Measurements from ENCODE around the gene PDIK1L. TPM values are rescaled to one million over a fixed set of nuclear protein-coding genes. Genes with fewer than 3 reads are reported as not detected.

Gene PDIK1L
- polyA plus RNA-seq, 1 donor from 2014 or later: 44.9 TPM

DNA sequence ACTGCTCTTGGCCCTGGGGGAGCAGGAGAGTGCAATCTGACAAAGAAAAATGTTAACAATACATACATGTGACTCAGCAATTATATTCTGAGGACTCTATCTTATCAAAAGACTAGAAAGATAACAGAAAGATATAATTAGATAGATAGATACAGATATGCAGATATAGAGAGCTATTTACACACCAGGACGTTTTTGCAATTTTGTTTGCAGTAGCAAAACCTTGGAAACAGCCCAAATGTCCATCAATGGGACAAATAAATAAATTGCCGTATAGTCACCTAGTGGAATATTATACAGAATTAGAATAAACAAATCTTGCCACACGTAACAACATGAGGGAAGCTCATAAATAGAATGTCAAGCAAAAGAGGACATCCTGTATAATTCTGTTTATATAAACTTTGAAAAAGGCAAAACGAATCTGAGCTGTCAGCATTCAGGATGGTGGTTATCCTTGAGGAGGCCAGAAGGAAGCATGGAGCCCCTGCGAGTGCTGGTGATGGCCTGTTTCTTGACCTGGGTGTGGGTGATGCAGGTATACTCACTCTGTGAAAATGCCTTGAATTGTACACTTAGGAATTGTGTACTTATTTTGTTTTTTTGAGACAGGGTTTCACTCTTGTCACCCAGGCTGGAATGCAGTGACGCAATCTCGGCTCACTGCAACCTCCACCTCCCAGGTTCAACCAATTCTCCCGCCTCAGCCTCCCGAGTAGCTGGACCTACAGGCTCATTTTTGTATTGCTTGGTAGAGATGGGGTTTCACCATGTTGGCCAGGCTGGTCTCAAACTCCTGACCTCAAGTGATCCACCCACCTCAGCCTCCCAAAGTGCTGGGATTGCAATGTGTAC lies 31.4 kb upstream of the PDIK1L start:
- Histone ChIP-seq H3K79me2 (replicated peaks; ENCODE audit: insufficient read depth, low read length) (no peaks in the 10 kb centered on the region), H3K9ac (ENCODE audit: low read length) (no peak overlapping the region), H3K4me3 (ENCODE audit: low read length) (no peak overlapping the region), H3K27me3 (ENCODE audit: insufficient read depth, low read depth, low read length) (no peaks in the 10 kb centered on the region), H2AFZ (ENCODE audit: low read depth, low read length) (no peak overlapping the region), H3K27ac (ENCODE audit: low read length) (no peak overlapping the region), H3F3A (ENCODE audit: insufficient read depth, low read length, poor library complexity, severe bottlenecking) (no peaks in the 10 kb centered on the region), H3K9me2 (ENCODE audit: insufficient read depth, low read length) (no peaks in the 10 kb centered on the region), H3K4me2 (ENCODE audit: low read length) (no peak overlapping the region), H3K36me3 (ENCODE audit: insufficient read depth, low read length) (no peaks in the 10 kb centered on the region), H4K20me1 (ENCODE audit: insufficient read depth) (no peaks in the 10 kb centered on the region), H3K9me3 (ENCODE audit: low read length) (no peaks in the 10 kb centered on the region)
- TF ChIP-seq SMC3 (conservative IDR thresholded peaks at IDR 0.05; ENCODE audit: poor library complexity) (no peak), EP300 (conservative IDR thresholded peaks at IDR 0.05; ENCODE audit: poor library complexity, severe bottlenecking) (no peak), EZH2 (IDR thresholded peaks at IDR 0.05; ENCODE audit: borderline replicate concordance, insufficient read depth, low read length, poor library complexity, severe bottlenecking) (no peak), POLR2AphosphoS5 (IDR thresholded peaks at IDR 0.05) (no peak), CTCF (IDR thresholded peaks at IDR 0.05; ENCODE audit: poor library complexity, severe bottlenecking) (no peak), RAD21 (conservative IDR thresholded peaks at IDR 0.05) (no peak), MXI1 (conservative IDR thresholded peaks at IDR 0.05; ENCODE audit: poor library complexity, severe bottlenecking) (no peak), TAF1 (IDR thresholded peaks at IDR 0.05; ENCODE audit: low read depth) (no peak)
- TF ChIP-seq, protein P1, sequence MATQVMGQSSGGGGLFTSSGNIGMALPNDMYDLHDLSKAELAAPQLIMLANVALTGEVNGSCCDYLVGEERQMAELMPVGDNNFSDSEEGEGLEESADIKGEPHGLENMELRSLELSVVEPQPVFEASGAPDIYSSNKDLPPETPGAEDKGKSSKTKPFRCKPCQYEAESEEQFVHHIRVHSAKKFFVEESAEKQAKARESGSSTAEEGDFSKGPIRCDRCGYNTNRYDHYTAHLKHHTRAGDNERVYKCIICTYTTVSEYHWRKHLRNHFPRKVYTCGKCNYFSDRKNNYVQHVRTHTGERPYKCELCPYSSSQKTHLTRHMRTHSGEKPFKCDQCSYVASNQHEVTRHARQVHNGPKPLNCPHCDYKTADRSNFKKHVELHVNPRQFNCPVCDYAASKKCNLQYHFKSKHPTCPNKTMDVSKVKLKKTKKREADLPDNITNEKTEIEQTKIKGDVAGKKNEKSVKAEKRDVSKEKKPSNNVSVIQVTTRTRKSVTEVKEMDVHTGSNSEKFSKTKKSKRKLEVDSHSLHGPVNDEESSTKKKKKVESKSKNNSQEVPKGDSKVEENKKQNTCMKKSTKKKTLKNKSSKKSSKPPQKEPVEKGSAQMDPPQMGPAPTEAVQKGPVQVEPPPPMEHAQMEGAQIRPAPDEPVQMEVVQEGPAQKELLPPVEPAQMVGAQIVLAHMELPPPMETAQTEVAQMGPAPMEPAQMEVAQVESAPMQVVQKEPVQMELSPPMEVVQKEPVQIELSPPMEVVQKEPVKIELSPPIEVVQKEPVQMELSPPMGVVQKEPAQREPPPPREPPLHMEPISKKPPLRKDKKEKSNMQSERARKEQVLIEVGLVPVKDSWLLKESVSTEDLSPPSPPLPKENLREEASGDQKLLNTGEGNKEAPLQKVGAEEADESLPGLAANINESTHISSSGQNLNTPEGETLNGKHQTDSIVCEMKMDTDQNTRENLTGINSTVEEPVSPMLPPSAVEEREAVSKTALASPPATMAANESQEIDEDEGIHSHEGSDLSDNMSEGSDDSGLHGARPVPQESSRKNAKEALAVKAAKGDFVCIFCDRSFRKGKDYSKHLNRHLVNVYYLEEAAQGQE (IDR thresholded peaks at IDR 0.05; ENCODE audit: borderline replicate concordance): no peak

GRCh38 chr1:26081267-26082019 lies 30.2 kb upstream of the PDIK1L start:
- Histone ChIP-seq H3K9me3 (ENCODE audit: low read length) (no peaks in the 10 kb centered on the region), H3F3A (ENCODE audit: insufficient read depth, low read length, poor library complexity, severe bottlenecking) (no peaks in the 10 kb centered on the region), H3K27ac (ENCODE audit: low read length) (no peak overlapping the region), H3K79me2 (replicated peaks; ENCODE audit: insufficient read depth, low read length) (no peaks in the 10 kb centered on the region), H3K4me2 (ENCODE audit: low read length) (no peak overlapping the region), H3K9ac (ENCODE audit: low read length) (no peak overlapping the region), H2AFZ (ENCODE audit: low read depth, low read length) (no peak overlapping the region), H4K20me1 (ENCODE audit: insufficient read depth) (no peaks in the 10 kb centered on the region), H3K27me3 (ENCODE audit: insufficient read depth, low read depth, low read length) (no peaks in the 10 kb centered on the region), H3K9me2 (ENCODE audit: insufficient read depth, low read length) (no peaks in the 10 kb centered on the region), H3K36me3 (ENCODE audit: insufficient read depth, low read length) (no peaks in the 10 kb centered on the region), H3K4me3 (ENCODE audit: low read length) (no peak overlapping the region)
- no peak for TF ChIP-seq EZH2 (IDR thresholded peaks at IDR 0.05; ENCODE audit: borderline replicate concordance, insufficient read depth, low read length, poor library complexity, severe bottlenecking)
- TF ChIP-seq CTCF (IDR thresholded peaks at IDR 0.05; ENCODE audit: poor library complexity, severe bottlenecking): no peak
- no peak for TF ChIP-seq RAD21 (conservative IDR thresholded peaks at IDR 0.05)
